HCEC 1CT (cell line): ENCODE measurements around the gene DTWD1.
"Not testable (repeated sequence)": the region's sequence is repeated elsewhere in the genome, so short reads cannot be mapped to it uniquely, and the experiment has no call there.

Source experiments
- DNase-seq: peaks from one replicate; pipeline ENCODE4 v3.0.0-alpha.2; 2017

The DTWD1 gene

GRCh38 chr15:49646891-49647290 is 26.0 kb downstream of the DTWD1 start:
- no peak for DNase-seq

GRCh38 chr15:49649987-49650386 is 29.1 kb downstream of the DTWD1 start:
- no peak for DNase-seq

- no peak for DNase-seq
Measured at GRCh38 chr15:49650676-49651075, 29.8 kb downstream of the DTWD1 start.

- DNase-seq, result no peak
Measured at GRCh38 chr15:49652922-49653321, 32.1 kb downstream of the DTWD1 start.

GRCh38 chr15:49656734-49657133 is 35.9 kb downstream of the DTWD1 start:
- no peak for DNase-seq

- no peak for DNase-seq
Measured at GRCh38 chr15:49664716-49665115, 43.9 kb downstream of the DTWD1 start.

- DNase-seq, result not testable (repeated sequence)
Measured at GRCh38 chr15:49666486-49666885, 45.6 kb downstream of the DTWD1 start.

- no peak for DNase-seq
Measured at GRCh38 chr15:49669288-49669687, 48.4 kb downstream of the DTWD1 start.

GRCh38 chr15:49673861-49674260 is 53.0 kb downstream of the DTWD1 start:
- no peak for DNase-seq

GRCh38 chr15:49674370-49674769 is 53.5 kb downstream of the DTWD1 start:
- DNase-seq, result no peak

GRCh38 chr15:49675041-49675440 is 54.2 kb downstream of the DTWD1 start:
- DNase-seq, result peak; percentile 93

GRCh38 chr15:49678655-49679054 is 57.8 kb downstream of the DTWD1 start:
- DNase-seq, result no peak

GRCh38 chr15:49686599-49686998 is 65.8 kb downstream of the DTWD1 start:
- peak; percentile 37 for DNase-seq

GRCh38 chr15:49688135-49688790 is 67.4 kb downstream of the DTWD1 start:
- peak; percentile 10 for DNase-seq

- no peak for DNase-seq
Measured at GRCh38 chr15:49692514-49693090, 71.8 kb downstream of the DTWD1 start.

GRCh38 chr15:49693498-49693897 is 72.7 kb downstream of the DTWD1 start:
- DNase-seq, result no peak

GRCh38 chr15:49696433-49696832 is 75.6 kb downstream of the DTWD1 start:
- DNase-seq, result peak; percentile 22

- peak; percentile 27 for DNase-seq
Measured at GRCh38 chr15:49697121-49697520, 76.3 kb downstream of the DTWD1 start.

GRCh38 chr15:49702982-49703381 is 82.1 kb downstream of the DTWD1 start:
- DNase-seq, result not testable (repeated sequence)
